GM21529 (cell line): ENCODE results near the gene MAMDC4.
A peak's percentile ranks its signal among the peaks of the same experiment; 100 is the strongest.
"Not testable (repeated sequence)": the region's sequence is repeated elsewhere in the genome, so short reads cannot be mapped to it uniquely, and the experiment has no call there.

ENCODE experiments used
- ATAC-seq: cut with Tn5 transposase; IDR thresholded peaks from one replicate; pipeline ENCODE4 v1.9.1; 2021; ENCODE audit not compliant: unreplicated experiment

The MAMDC4 gene

GRCh38 chr9:136860933-136861873 is 9.1 kb downstream of the MAMDC4 start:
- no peak for ATAC-seq

- no peak for ATAC-seq
These were observed 9.8 kb downstream of the MAMDC4 start for GRCh38 chr9:136861874-136862457.

GRCh38 chr9:136862849-136863622 is 10.9 kb downstream of the MAMDC4 start:
- ATAC-seq, result no peak

GRCh38 chr9:136863623-136864273 is 11.6 kb downstream of the MAMDC4 start:
- no peak for ATAC-seq

- no peak for ATAC-seq
These were observed 13.1 kb downstream of the MAMDC4 start for GRCh38 chr9:136865041-136865767.

- ATAC-seq, result no peak
These were observed 13.6 kb downstream of the MAMDC4 start for GRCh38 chr9:136865768-136866103.

- ATAC-seq, result not testable (repeated sequence)
These were observed 14.8 kb downstream of the MAMDC4 start for GRCh38 chr9:136866898-136867421.

- no peak for ATAC-seq
These were observed 15.3 kb downstream of the MAMDC4 start for GRCh38 chr9:136867480-136867879.

- no peak for ATAC-seq
These were observed 15.8 kb downstream of the MAMDC4 start for GRCh38 chr9:136867917-136868316.

GRCh38 chr9:136868644-136869043 is 16.5 kb downstream of the MAMDC4 start:
- no peak for ATAC-seq

GRCh38 chr9:136869611-136870010 is 17.5 kb downstream of the MAMDC4 start:
- not testable (repeated sequence) for ATAC-seq

GRCh38 chr9:136875155-136875554 is 23.0 kb downstream of the MAMDC4 start:
- no peak for ATAC-seq

- ATAC-seq, result no peak
These were observed 24.3 kb downstream of the MAMDC4 start for GRCh38 chr9:136876476-136876875.

- ATAC-seq, result no peak
These were observed 28.5 kb downstream of the MAMDC4 start for GRCh38 chr9:136880651-136881050.

- peak; percentile 35 for ATAC-seq
These were observed 29.6 kb downstream of the MAMDC4 start for GRCh38 chr9:136881691-136882108.

- peak; percentile 33 for ATAC-seq
These were observed 30.2 kb downstream of the MAMDC4 start for GRCh38 chr9:136882109-136882946.

- not testable (repeated sequence) for ATAC-seq
These were observed 30.8 kb downstream of the MAMDC4 start for GRCh38 chr9:136882947-136883283.

- not testable (repeated sequence) for ATAC-seq
These were observed 31.5 kb downstream of the MAMDC4 start for GRCh38 chr9:136883670-136884069.

GRCh38 chr9:136885950-136886578 is 33.9 kb downstream of the MAMDC4 start, which contains the start of gene TRAF2:
Gene TRAF2, plus strand, starts transcription at chr9:136886516. Its CDS starts 12,225 bp downstream, at chr9:136898741.
- peak; percentile 79 for ATAC-seq
